Neural cell (in vitro differentiated cells): ENCODE data around the gene ENDOD1. TPM values are rescaled to one million over a fixed set of nuclear protein-coding genes. Genes with fewer than 3 reads are reported as not detected.

Experiments used
- H2AFZ ChIP-seq: fragments of 200-600, 300-800 bp; sonication (generic), shearing (Covaris generic); 2 replicates; pipeline ENCODE4 v1.6.0; 2014; ENCODE audit warnings: low read depth, mild to moderate bottlenecking, antibody characterized with exemption, low read length, moderate library complexity
- H3F3A ChIP-seq: fragments of 200-600 bp; shearing (Covaris generic); 2 replicates; pipeline ENCODE4 v1.6.1; 2016; ENCODE audit warnings: mild to moderate bottlenecking, moderate library complexity, mixed read lengths, antibody characterized with exemption, low read length; ENCODE audit not compliant: insufficient read depth, poor library complexity, severe bottlenecking
- H3K27ac ChIP-seq: fragments of 200-600, 300-800 bp; sonication (generic), shearing (Covaris generic); 2 replicates; pipeline ENCODE4 v1.5.1; 2014; ENCODE audit warnings: mild to moderate bottlenecking, low read length, moderate library complexity
- H3K27me3 ChIP-seq: fragments of 300-800, 200-600 bp; sonication (generic), shearing (Covaris generic); 2 replicates; pipeline ENCODE4 v1.6.0; 2014; ENCODE audit warnings: mild to moderate bottlenecking, low read depth, low read length, moderate library complexity; ENCODE audit not compliant: insufficient read depth
- H3K36me3 ChIP-seq: fragments of 300-800, 200-600 bp; sonication (generic), shearing (Covaris generic); 2 replicates; pipeline ENCODE4 v1.5.1; 2014; ENCODE audit warnings: mild to moderate bottlenecking, antibody characterized with exemption, low read length, moderate library complexity; ENCODE audit not compliant: insufficient read depth
- H3K4me2 ChIP-seq: fragments of 300-800, 200-600 bp; sonication (generic), shearing (Covaris generic); 2 replicates; pipeline ENCODE4 v1.6.0; 2014; ENCODE audit warnings: mild to moderate bottlenecking, low read length
- H3K4me3 ChIP-seq: fragments of 300-800, 200-600 bp; sonication (generic), shearing (Covaris generic); 2 replicates; pipeline ENCODE4 v1.5.1; 2014; ENCODE audit warnings: mild to moderate bottlenecking, low read length, moderate library complexity
- H3K79me2 ChIP-seq: fragments of 200-600 bp; shearing (Covaris generic); replicated peaks from 2 replicates; pipeline ENCODE4 v1.6.0; 2014; ENCODE audit warnings: mild to moderate bottlenecking, low read length, moderate library complexity; ENCODE audit not compliant: insufficient read depth
- H3K9ac ChIP-seq: fragments of 300-800, 200-600 bp; sonication (generic), shearing (Covaris generic); 2 replicates; pipeline ENCODE4 v1.6.1; 2016; ENCODE audit warnings: mild to moderate bottlenecking, low read length, mixed read lengths
- H3K9me2 ChIP-seq: fragments of 200-600 bp; shearing (Covaris generic); 2 replicates; pipeline ENCODE4 v1.6.1; 2016; ENCODE audit warnings: mild to moderate bottlenecking, low read length, mixed read lengths; ENCODE audit not compliant: insufficient read depth
- H3K9me3 ChIP-seq: fragments of 200-600, 300-800 bp; sonication (generic), shearing (Covaris generic); 2 replicates; pipeline ENCODE4 v1.6.1; 2016; ENCODE audit warnings: mild to moderate bottlenecking, mixed run types, low read length, moderate library complexity, mixed read lengths
- H4K20me1 ChIP-seq: fragments of 200-600 bp; shearing (Covaris generic); 2 replicates; pipeline ENCODE4 v1.6.1; 2016; ENCODE audit warnings: mild to moderate bottlenecking, mixed run types; ENCODE audit not compliant: insufficient read depth
- CTCF ChIP-seq: fragments of 450-650 bp; IDR thresholded peaks from 2 replicates; pipeline ENCODE4 v1.5.1; 2014; ENCODE audit warnings: antibody characterized with exemption, mild to moderate bottlenecking, moderate library complexity; ENCODE audit not compliant: poor library complexity, severe bottlenecking
- EP300 ChIP-seq: fragments of 450-650 bp; conservative IDR thresholded peaks from 2 replicates; pipeline ENCODE4 v1.6.1; 2014; ENCODE audit warnings: antibody characterized with exemption, mild to moderate bottlenecking, moderate library complexity; ENCODE audit not compliant: poor library complexity, severe bottlenecking
- EZH2 ChIP-seq: fragments of 200-600, 300-800 bp; shearing (Covaris generic), sonication (generic); IDR thresholded peaks from 2 replicates; pipeline ENCODE4 v1.6.1; 2014; ENCODE audit warnings: antibody characterized with exemption, low read length, borderline replicate concordance, mild to moderate bottlenecking; ENCODE audit not compliant: insufficient read depth, poor library complexity, severe bottlenecking
- MXI1 ChIP-seq: fragments of 450-650 bp; conservative IDR thresholded peaks from 2 replicates; pipeline ENCODE4 v1.6.1; 2014; ENCODE audit warnings: antibody characterized with exemption, mild to moderate bottlenecking; ENCODE audit not compliant: poor library complexity, severe bottlenecking
- POLR2AphosphoS5 ChIP-seq: IDR thresholded peaks from 2 replicates; pipeline ENCODE4 v1.6.1; 2012
- RAD21 ChIP-seq: fragments of 450-650 bp; conservative IDR thresholded peaks from 2 replicates; pipeline ENCODE4 v1.6.1; 2014; ENCODE audit warnings: antibody characterized with exemption, mild to moderate bottlenecking, moderate library complexity
- REST ChIP-seq: IDR thresholded peaks from 2 replicates; pipeline ENCODE4 v1.6.1; 2012; ENCODE audit warnings: borderline replicate concordance
- SMC3 ChIP-seq: fragments of 450-650 bp; conservative IDR thresholded peaks from 2 replicates; pipeline ENCODE4 v1.6.1; 2014; ENCODE audit warnings: antibody characterized with exemption, mild to moderate bottlenecking, moderate library complexity; ENCODE audit not compliant: poor library complexity
- TAF1 ChIP-seq: IDR thresholded peaks from 2 replicates; pipeline ENCODE4 v1.6.1; 2012; ENCODE audit warnings: low read depth
- polyA plus RNA-seq: library from polyadenylated mRNA; depleted of rRNA; stranded (reverse); fragments of >200 nt; gene quantifications from 2 replicates; pipeline ENCODE4 v1.2.3, GENCODE V29; 2014

Gene ENDOD1
- polyA plus RNA-seq, 1 donor from 2014 or later = 4.9 TPM

DNA sequence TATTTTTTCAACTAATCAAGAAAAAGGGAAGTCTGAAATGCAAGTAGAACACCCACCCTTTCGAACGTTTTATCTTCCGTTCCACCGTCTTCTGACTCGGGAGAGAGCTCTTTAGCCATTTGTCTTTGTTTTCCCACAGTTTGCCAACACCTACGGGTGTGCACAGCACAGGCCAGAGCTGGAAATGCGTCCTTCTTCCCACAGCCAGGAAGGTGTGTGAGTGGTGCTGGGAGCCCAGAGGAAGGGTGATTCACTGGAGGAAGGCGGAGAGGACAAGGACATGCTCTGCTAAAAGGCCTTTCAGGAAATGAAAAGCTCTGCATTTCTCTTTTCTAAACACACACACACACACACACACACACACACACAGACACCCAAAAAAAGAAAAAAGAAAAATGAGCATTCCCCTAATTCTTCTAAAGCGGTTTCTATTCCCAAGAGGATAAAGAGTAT is 18.5 kb downstream of the ENDOD1 start:
- Histone ChIP-seq H4K20me1 (no peaks in the 10 kb centered on the region), H3K36me3 (no peaks in the 10 kb centered on the region), H3K4me3 (no peak overlapping the region), H3K27ac (no peak overlapping the region), H3K9me3 (no peaks in the 10 kb centered on the region), H3K4me2 (no peak overlapping the region), H3K9me2 (no peaks in the 10 kb centered on the region), H3K27me3 (no peaks in the 10 kb centered on the region), H2AFZ (no peak overlapping the region), H3F3A (no peaks in the 10 kb centered on the region), H3K79me2 (no peaks in the 10 kb centered on the region), H3K9ac (no peak overlapping the region)
- TF ChIP-seq MXI1 = no peak
- no peak for TF ChIP-seq EP300
- no peak for TF ChIP-seq CTCF
- TF ChIP-seq REST = no peak
- TF ChIP-seq SMC3 = no peak
- no peak for TF ChIP-seq TAF1
- no peak for TF ChIP-seq RAD21
- no peak for TF ChIP-seq EZH2
- no peak for TF ChIP-seq POLR2AphosphoS5

DNA sequence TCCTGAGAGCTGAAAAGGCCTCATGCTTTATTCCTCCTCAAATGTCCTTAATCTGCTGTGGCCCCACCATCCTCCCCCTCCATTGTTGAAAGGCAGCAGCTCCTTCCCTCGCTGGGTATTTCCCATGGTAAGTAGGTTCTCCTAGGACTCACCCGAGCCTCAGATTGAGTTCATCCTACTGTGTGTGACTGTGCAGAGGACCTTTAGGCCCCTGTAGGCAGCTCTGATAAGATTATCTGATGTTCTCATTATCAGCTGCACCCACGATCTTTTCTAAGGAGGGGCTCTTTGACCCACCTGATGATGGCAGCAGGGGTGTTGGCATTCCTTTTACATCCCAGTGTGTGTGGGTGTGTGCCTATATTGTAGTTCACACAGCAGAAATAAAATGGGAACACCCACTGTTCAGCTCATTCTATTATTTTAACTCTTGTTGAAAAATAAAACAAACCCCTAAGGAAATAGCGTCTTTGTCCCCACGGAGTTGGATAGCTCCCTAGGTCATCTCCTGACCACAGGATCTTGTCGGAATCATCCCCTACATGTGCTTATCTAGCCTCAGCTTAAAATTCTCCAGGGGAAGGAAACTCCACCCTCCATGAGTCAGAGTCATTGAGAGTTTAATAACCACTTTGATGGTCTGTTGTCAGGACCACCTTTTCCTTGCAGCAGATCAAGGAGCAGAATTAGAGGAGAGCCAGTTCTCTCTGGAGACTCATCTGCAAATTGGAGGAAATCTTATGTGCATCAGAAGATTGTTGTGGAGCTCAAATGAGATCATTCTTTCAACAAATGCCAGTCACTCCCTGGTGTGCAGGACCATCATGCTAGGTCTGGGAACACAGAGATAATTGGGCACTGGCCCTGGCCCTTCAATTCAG is 19.3 kb downstream of the ENDOD1 start:
- no peak overlapping the region for H3K9ac ChIP-seq

More for the DNA sequence above, 19.3 kb downstream of the ENDOD1 start:
- Histone ChIP-seq H2AFZ (no peak overlapping the region), H3K79me2 (no peaks in the 10 kb centered on the region), H3K27ac (no peak overlapping the region), H3K27me3 (no peaks in the 10 kb centered on the region), H3F3A (no peaks in the 10 kb centered on the region), H3K9me3 (no peaks in the 10 kb centered on the region), H3K36me3 (no peaks in the 10 kb centered on the region), H4K20me1 (no peaks in the 10 kb centered on the region), H3K4me2 (no peak overlapping the region), H3K9me2 (no peaks in the 10 kb centered on the region), H3K4me3 (no peak overlapping the region)
- TF ChIP-seq CTCF (no peak), EZH2 (no peak), TAF1 (no peak), MXI1 (no peak), RAD21 (no peak), SMC3 (no peak), REST (no peak), POLR2AphosphoS5 (no peak), EP300 (no peak)
